T-cell (primary cell): ENCODE measurements around the gene GFI1B. TPM values are rescaled to one million over a fixed set of nuclear protein-coding genes. Genes with fewer than 3 reads are reported as not detected.
"Not testable (repeated sequence)": the region's sequence is repeated elsewhere in the genome, so short reads cannot be mapped to it uniquely, and the experiment has no call there.

Experiments
- ATAC-seq, 4 experiments: fragments of 200-7000 bp in 3 of 4; fragments of 150-1000 bp in 1 of 4; cut with Tn5 transposase; replicated peaks in 1 of 4; 1 replicate in 3 of 4; 2 replicates in 1 of 4; pipeline ENCODE4 v1.10.0; 2021; ENCODE audit warnings: moderate library complexity in 3 of 4, mild to moderate bottlenecking in 2 of 4, moderate number of reproducible peaks in 1 of 4
- CTCF ChIA-PET, 2 donors: fragments of 300-600 bp; sonication (Branson Sonifier 250); formaldehyde crosslinking; loops; one replicate each; lab custom pipeline; 2022; ENCODE audit warnings: antibody characterized with exemption in 2 of 2; lab: Charles Lee
- POLR2A ChIA-PET, 2 donors: fragments of 300-600 bp; sonication (Branson Sonifier 250); formaldehyde crosslinking; loops; one replicate each; lab custom pipeline; 2022; ENCODE audit warnings: antibody characterized with exemption in 2 of 2; lab: Charles Lee
- DNase-seq, 35 experiments: peaks; one replicate each; pipeline versions ENCODE4 v3.0.0 to v3.0.0-alpha.2; 2013 to 2023
- H3K27ac ChIP-seq: one replicate; pipeline ENCODE4 v1.5.1; 2013; ENCODE audit warnings: low read length
- H3K27me3 ChIP-seq, 2 experiments: replicated peaks in 1 of 2; 1 replicate in 1 of 2; 2 replicates in 1 of 2; pipeline versions ENCODE4 v1.6.1 to v1.7.0; 2013; ENCODE audit warnings: low read length in 1 of 2, mixed read lengths in 1 of 2; ENCODE audit not compliant: control insufficient read depth in 2 of 2, insufficient read depth in 2 of 2; ENCODE audit errors: extremely low read depth in 1 of 2
- H3K36me3 ChIP-seq, 2 donors: 1 replicate in 1 of 2; 2 replicates in 1 of 2; pipeline versions ENCODE4 v1.6.1 to v1.7.0; 2013; ENCODE audit warnings: low read length in 1 of 2; ENCODE audit not compliant: control insufficient read depth in 2 of 2, insufficient read depth in 1 of 2; ENCODE audit errors: extremely low read depth in 1 of 2
- H3K4me1 ChIP-seq, 2 experiments: 1 replicate in 1 of 2; 2 replicates in 1 of 2; pipeline versions ENCODE4 v1.6.1 to v1.7.0; 2013; ENCODE audit warnings: low read length in 2 of 2, mixed read lengths in 1 of 2; ENCODE audit not compliant: insufficient read depth in 2 of 2, control insufficient read depth in 1 of 2; ENCODE audit errors: extremely low read depth in 1 of 2
- H3K4me3 ChIP-seq, 2 donors: 1 replicate in 1 of 2; 2 replicates in 1 of 2; pipeline versions ENCODE4 v1.5.1 to v1.7.0; 2013; ENCODE audit warnings: mild to moderate bottlenecking in 2 of 2, low read length in 1 of 2, moderate library complexity in 1 of 2; ENCODE audit not compliant: control insufficient read depth in 1 of 2; ENCODE audit errors: extremely low read depth in 1 of 2
- H3K9me3 ChIP-seq: 2 replicates; pipeline ENCODE4 v1.7.0; 2013
- H3K27ac Mint-ChIP-seq, 2 donors: one replicate each; pipeline ENCODE4 v1.8.0; 2020 to 2021; ENCODE audit warnings: mild to moderate bottlenecking in 2 of 2, mixed read lengths in 2 of 2
- H3K27me3 Mint-ChIP-seq, 2 donors: one replicate each; pipeline ENCODE4 v1.8.0; 2021 to 2022; ENCODE audit warnings: mixed read lengths in 2 of 2
- H3K36me3 Mint-ChIP-seq: one replicate; pipeline ENCODE4 v1.8.0; 2021; ENCODE audit warnings: mixed read lengths
- H3K4me1 Mint-ChIP-seq, 3 donors: one replicate each; pipeline ENCODE4 v1.8.0; 2020 to 2022; ENCODE audit warnings: mixed read lengths in 3 of 3, mild to moderate bottlenecking in 1 of 3
- H3K4me3 Mint-ChIP-seq, 3 donors: one replicate each; pipeline ENCODE4 v1.8.0; 2020 to 2022; ENCODE audit warnings: mild to moderate bottlenecking in 3 of 3, mixed read lengths in 3 of 3, moderate library complexity in 3 of 3
- H3K9me3 Mint-ChIP-seq, 3 donors: one replicate each; pipeline ENCODE4 v1.8.0; 2020 to 2022; ENCODE audit warnings: mixed read lengths in 3 of 3
- WGBS: methylation state at CpG from one replicate; pipeline ENCODE4 v1.1.5; 2013; ENCODE audit warnings: missing lambda C conversion rate; ENCODE audit not compliant: insufficient coverage; 5-methylcytosine and 5-hydroxymethylcytosine counted together
- total RNA-seq, 35 experiments: library from RNA in 6 of 35; stranded (reverse) in 6 of 35; fragments of 120-200 nt in 1 of 35; gene quantifications; one replicate each; pipeline versions ENCODE4 v1.2.1 to v1.2.4 and lab custom pipeline; 2013 to 2026

GFI1B gene
- total RNA-seq, 5 donors from 2014 or later (not counting 1 experiment from before 2014, with no cell fraction given): 0.18 to 0.67 (median 0.37) TPM; not detected in 1

DNA sequence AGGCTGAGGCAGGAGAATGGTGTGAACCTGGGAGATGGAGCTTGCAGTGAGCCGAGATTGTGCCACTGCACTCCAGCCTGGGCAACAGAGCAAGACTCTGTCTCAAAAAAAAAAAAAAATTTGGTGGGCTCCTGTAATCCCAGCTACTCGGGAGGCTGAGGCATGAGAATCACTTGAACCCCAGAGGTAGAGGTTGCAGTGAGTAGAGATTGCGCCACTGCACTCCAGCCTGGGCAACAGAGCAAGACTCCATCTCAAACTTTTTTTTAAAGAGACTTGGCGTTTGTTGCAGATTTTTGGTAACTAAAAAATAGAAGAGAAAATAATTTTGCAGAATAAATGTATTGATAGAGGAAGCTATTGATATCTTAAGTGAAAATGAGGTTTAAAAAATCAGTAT is 19.7 kb downstream of the GFI1B start:
- H3K4me1 ChIP-seq, POLR2A ChIA-PET, ATAC-seq, H3K27ac Mint-ChIP-seq, H3K36me3 Mint-ChIP-seq, H3K4me3 ChIP-seq, H3K36me3 ChIP-seq, H3K9me3 ChIP-seq, DNase-seq, H3K27ac ChIP-seq, H3K9me3 Mint-ChIP-seq, H3K4me3 Mint-ChIP-seq, CTCF ChIA-PET: not testable (repeated sequence)
- H3K27me3 ChIP-seq: peaks cover 0 to 75% of the 10 kb centered on the region in 2 experiments
- H3K4me1 Mint-ChIP-seq: peaks cover 3 to 12% (median 6%) of the 10 kb centered on the region in 3 donors
- no CpG with 5 or more reads among the region's 4 CpGs for WGBS
- H3K27me3 Mint-ChIP-seq: peaks cover 28 to 57% of the 10 kb centered on the region in 2 donors

DNA sequence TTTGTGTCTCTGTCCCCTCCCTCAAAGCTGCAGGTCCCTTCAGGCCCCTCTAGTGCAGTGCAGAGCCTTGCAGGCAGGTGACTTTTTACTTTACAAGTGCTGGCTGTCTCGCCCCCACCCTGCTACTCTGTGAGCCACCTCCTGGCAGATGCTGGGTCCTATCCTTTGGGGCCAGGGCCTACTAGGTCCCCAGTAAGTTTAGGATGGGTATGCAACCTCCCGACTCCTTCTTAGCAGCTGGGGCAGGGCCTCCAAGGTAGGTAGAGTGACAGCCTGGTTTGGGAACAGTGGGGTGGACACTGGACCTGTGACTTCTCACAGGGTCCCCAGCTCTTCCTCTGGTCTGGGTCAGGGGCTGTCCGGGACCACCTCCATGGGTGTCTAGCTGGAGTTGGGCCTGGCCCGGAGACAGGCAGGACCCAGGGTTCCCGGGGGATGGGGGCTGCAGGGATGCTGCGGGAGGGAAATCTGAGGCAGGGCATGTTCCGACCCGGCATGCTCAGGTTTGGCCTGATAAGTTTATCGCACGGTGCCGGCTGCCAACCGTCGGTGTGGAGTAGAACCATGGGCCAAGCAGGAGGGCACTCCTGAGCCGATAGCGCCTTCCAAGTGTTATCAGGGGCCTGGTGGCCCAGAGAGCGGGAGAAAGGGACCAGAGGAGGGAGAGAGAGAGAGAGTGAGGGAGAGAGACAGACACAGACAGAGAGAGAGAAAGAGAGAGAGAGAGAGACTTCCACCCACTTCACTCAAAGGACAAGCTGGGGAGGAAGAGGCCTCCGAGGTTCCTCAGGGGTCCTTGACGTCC is 20.5 kb downstream of the GFI1B start:
- H3K4me3 ChIP-seq: no peak overlapping the region
- no peak overlapping the region for H3K27ac ChIP-seq
- peaks cover 3% of the 10 kb centered on the region in 2 experiments for H3K4me1 ChIP-seq
- ChIA-PET CTCF (no interaction called here), POLR2A (no interaction called here)
- ATAC-seq: no peak
- no peaks in the 10 kb centered on the region for H3K36me3 ChIP-seq
- no peak for DNase-seq
- Mint-ChIP-seq H3K9me3 (no peaks in the 10 kb centered on the region), H3K4me1 (peaks cover 3 to 12% (median 6%) of the 10 kb centered on the region in 3 donors), H3K36me3 (no peaks in the 10 kb centered on the region), H3K27ac (no peak overlapping the region), H3K4me3 (no peak overlapping the region), H3K27me3 (peaks cover 35 to 62% of the 10 kb centered on the region in 2 donors)
- WGBS: 86% methylated on average over 10 of the region's 18 CpGs
- H3K27me3 ChIP-seq: peaks cover 0 to 77% of the 10 kb centered on the region in 2 experiments
- no peaks in the 10 kb centered on the region for H3K9me3 ChIP-seq

DNA sequence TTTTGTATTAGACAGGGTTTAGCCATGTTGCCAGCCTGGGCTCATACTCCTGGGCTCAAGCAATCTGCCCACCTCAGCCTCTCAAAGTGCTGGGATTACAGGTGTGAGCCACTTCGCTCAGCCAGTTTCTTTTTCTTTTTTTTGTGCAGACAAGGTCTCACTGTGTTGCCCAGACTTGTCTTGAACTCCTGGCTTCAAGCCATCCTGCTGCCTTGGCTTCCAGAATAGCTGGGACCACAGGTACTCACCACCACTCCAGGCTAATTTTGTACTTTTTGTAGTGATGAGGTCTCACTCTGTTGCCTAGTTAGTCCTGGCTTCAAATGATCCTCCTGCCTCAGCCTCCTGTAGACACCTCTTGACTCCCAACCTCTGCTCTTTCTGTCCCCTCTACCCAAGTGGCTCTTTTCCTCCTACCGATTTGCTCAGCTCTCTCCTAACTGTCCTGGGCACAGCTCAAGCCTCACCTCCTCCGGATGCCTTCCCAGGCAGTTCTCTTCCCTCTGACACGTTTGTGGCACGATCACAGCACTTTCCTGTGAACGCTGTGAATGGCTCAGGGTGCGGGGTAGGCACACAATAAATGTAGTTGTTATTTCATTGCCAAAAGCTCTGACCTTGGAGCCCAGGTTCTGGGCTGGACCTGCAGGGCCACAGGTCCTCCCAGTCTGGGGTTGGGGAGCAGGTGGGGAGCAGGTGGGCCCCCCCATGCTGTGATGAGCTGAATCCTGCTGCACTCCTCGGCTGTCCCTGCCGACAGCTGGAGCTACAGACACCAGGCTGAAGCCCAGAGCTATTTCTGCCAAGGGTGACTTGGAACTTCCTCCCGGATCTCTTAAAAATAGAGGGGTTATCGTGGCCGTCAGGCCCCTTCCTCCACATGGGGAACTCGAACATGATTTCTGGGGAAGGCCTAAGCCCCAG is 23.9 kb downstream of the GFI1B start:
- H3K27ac ChIP-seq: no peak overlapping the region
- Mint-ChIP-seq H3K9me3 (no peaks in the 10 kb centered on the region), H3K36me3 (no peaks in the 10 kb centered on the region), H3K4me1 (peaks cover 0 to 6% (median 0%) of the 10 kb centered on the region in 3 donors), H3K27ac (no peak overlapping the region), H3K27me3 (peaks cover 45 to 63% of the 10 kb centered on the region in 2 donors), H3K4me3 (no peak overlapping the region)
- no peak overlapping the region for H3K4me3 ChIP-seq
- no peaks in the 10 kb centered on the region for H3K4me1 ChIP-seq
- no peak for ATAC-seq
- CTCF ChIA-PET: interaction anchor here in 1 of 2 donors (1.2 kb wide), 1 partner anchor 20 kb away, joined by 6 read pairs; no protein-coding TSS in a partner anchor
- H3K36me3 ChIP-seq: no peaks in the 10 kb centered on the region
- POLR2A ChIA-PET: no interaction called here
- DNase-seq: no peak
- H3K27me3 ChIP-seq: peaks cover 0 to 78% of the 10 kb centered on the region in 2 experiments
- H3K9me3 ChIP-seq: no peaks in the 10 kb centered on the region
- WGBS: 21% methylated on average over 13 of the region's 13 CpGs

DNA sequence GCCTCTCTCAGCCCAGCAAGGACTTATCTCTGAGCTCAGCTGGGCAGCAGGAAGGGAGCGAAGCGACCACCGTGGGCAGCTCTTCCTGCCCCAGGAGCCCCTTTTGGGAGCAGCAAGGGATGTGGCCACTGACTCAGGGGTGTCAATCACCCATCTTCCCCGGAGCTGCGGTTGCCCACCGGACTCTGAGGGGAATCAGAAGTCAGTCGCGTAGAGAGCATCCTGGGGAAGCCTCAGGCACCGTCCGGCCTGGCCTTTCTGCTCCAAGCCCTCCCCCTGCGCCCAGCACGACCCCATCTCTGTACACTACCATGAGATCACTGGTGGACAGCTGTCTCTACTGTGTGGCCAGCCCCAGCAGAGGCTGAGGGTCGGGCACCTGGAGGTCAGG is 24.6 kb downstream of the GFI1B start:
- Histone ChIP-seq H3K4me3 (no peak overlapping the region), H3K9me3 (no peaks in the 10 kb centered on the region), H3K36me3 (no peaks in the 10 kb centered on the region), H3K27me3 (peaks cover 0 to 82% of the 10 kb centered on the region in 2 experiments), H3K27ac (no peak overlapping the region), H3K4me1 (no peaks in the 10 kb centered on the region)
- Mint-ChIP-seq H3K27me3 (peaks cover 46 to 62% of the 10 kb centered on the region in 2 donors), H3K36me3 (no peaks in the 10 kb centered on the region), H3K27ac (no peak overlapping the region), H3K4me3 (no peak overlapping the region), H3K4me1 (peaks cover 0 to 6% (median 0%) of the 10 kb centered on the region in 3 donors), H3K9me3 (no peaks in the 10 kb centered on the region)
- POLR2A ChIA-PET: no interaction called here
- CTCF ChIA-PET: interaction anchor here in 1 of 2 donors (1.2 kb wide), 1 partner anchor 19 kb away, joined by 6 read pairs; no protein-coding TSS in a partner anchor
- DNase-seq (no peak), ATAC-seq (no peak)
- WGBS: 22% methylated on average over 13 of the region's 13 CpGs

DNA sequence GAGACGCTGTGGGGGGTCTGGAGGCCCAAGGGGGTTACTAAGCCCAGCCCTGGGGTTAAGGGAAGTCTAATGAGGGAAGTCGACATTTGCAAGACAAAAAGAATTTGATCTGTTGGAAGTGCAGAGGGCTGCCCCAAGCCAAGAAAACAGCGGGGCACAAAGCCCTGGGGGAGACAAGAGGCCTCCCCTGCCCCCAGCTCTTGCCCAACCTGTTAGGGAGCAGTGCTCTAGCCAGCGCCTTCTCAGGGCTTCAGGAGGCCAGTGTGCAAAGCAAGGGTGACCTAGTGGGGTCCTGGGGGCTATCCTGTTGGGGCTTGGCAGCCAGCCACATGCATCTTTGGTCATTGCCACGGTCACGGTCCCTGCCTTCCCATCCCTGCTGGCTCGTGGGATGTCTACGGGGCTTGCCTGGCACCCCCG is 25.2 kb downstream of the GFI1B start:
- 18% methylated on average over 6 of the region's 9 CpGs for WGBS
- H3K27ac ChIP-seq: no peak overlapping the region
- no peak for DNase-seq
- no peaks in the 10 kb centered on the region for H3K36me3 ChIP-seq
- Mint-ChIP-seq H3K27me3 (peaks cover 50 to 69% of the 10 kb centered on the region in 2 donors), H3K4me1 (peaks cover 0 to 6% (median 0%) of the 10 kb centered on the region in 3 donors), H3K9me3 (no peaks in the 10 kb centered on the region), H3K27ac (no peak overlapping the region), H3K36me3 (no peaks in the 10 kb centered on the region), H3K4me3 (no peak overlapping the region)
- H3K9me3 ChIP-seq: no peaks in the 10 kb centered on the region
- CTCF ChIA-PET: no interaction called here
- H3K4me3 ChIP-seq: no peak overlapping the region
- no peaks in the 10 kb centered on the region for H3K4me1 ChIP-seq
- no peak for ATAC-seq
- peaks cover 0 to 87% of the 10 kb centered on the region in 2 experiments for H3K27me3 ChIP-seq
- POLR2A ChIA-PET: no interaction called here
